SW 1271 (cell line): ENCODE data around the gene HIP1R.
A peak's percentile ranks its signal among the peaks of the same experiment; 100 is the strongest.
"Not testable (repeated sequence)": the region's sequence is repeated elsewhere in the genome, so short reads cannot be mapped to it uniquely, and the experiment has no call there.

Experiments used
- DNase-seq, 2 experiments: peaks; one replicate each; lab custom pipeline; 2025; lab: John Stamatoyannopoulos, UW

Gene HIP1R

GRCh38 chr12:122834921-122835749 lies at the start of gene HIP1R:
TSS of gene HIP1R (plus strand) at chr12:122835457. CDS start at chr12:122835551, 94 bp downstream.
- peak in 1 of 2 experiments; percentile 18 for DNase-seq

- no peak for DNase-seq
Measured at GRCh38 chr12:122785503-122785902, 49.8 kb upstream of the HIP1R start.

- no peak for DNase-seq
Measured at GRCh38 chr12:122788387-122788786, 46.9 kb upstream of the HIP1R start.

- no peak for DNase-seq
Measured at GRCh38 chr12:122789637-122790036, 45.6 kb upstream of the HIP1R start.

GRCh38 chr12:122790393-122791075 lies 44.7 kb upstream of the HIP1R start:
- no peak for DNase-seq

- peak in 1 of 2 experiments; percentile 70 for DNase-seq
Measured at GRCh38 chr12:122793685-122794106, 41.6 kb upstream of the HIP1R start.

- no peak for DNase-seq
Measured at GRCh38 chr12:122795807-122796206, 39.5 kb upstream of the HIP1R start.

GRCh38 chr12:122799641-122800243 lies 35.5 kb upstream of the HIP1R start:
- no peak for DNase-seq

- no peak for DNase-seq
Measured at GRCh38 chr12:122803937-122804336, 31.3 kb upstream of the HIP1R start.

- not testable (repeated sequence) for DNase-seq
Measured at GRCh38 chr12:122804957-122805356, 30.3 kb upstream of the HIP1R start.

- no peak for DNase-seq
Measured at GRCh38 chr12:122807651-122808050, 27.6 kb upstream of the HIP1R start.

- no peak for DNase-seq
Measured at GRCh38 chr12:122811777-122812176, 23.5 kb upstream of the HIP1R start.

- no peak for DNase-seq
Measured at GRCh38 chr12:122813310-122813713, 21.9 kb upstream of the HIP1R start.

- DNase-seq = no peak
Measured at GRCh38 chr12:122819209-122819785, 16.0 kb upstream of the HIP1R start.

GRCh38 chr12:122820138-122820537 lies 15.1 kb upstream of the HIP1R start:
- no peak for DNase-seq

GRCh38 chr12:122820838-122821271 lies 14.4 kb upstream of the HIP1R start:
- no peak for DNase-seq

- no peak for DNase-seq
Measured at GRCh38 chr12:122823429-122823828, 11.8 kb upstream of the HIP1R start.

GRCh38 chr12:122825773-122826724 lies 9.2 kb upstream of the HIP1R start:
- DNase-seq = no peak

GRCh38 chr12:122827258-122827657 lies 8.0 kb upstream of the HIP1R start:
- DNase-seq = no peak

- peak in 1 of 2 experiments; percentile 54 for DNase-seq
Measured at GRCh38 chr12:122830517-122831214, 4.6 kb upstream of the HIP1R start.
